Duodenal mucosa (tissue), 2 donors: Measurements from ENCODE around the gene LSG1.

ENCODE experiments used
- H3K27ac ChIP-seq: one replicate; pipeline ENCODE4 v1.7.0; 2013; ENCODE audit warnings: low read depth, low read length
- H3K27me3 ChIP-seq, 2 donors: one replicate each; pipeline ENCODE4 v1.7.0; 2013; ENCODE audit warnings: low read length in 2 of 2, control low read depth in 1 of 2; ENCODE audit not compliant: insufficient read depth in 2 of 2, control insufficient read depth in 1 of 2
- H3K36me3 ChIP-seq, 2 donors: one replicate each; pipeline ENCODE4 v1.7.0; 2013; ENCODE audit warnings: low read length in 2 of 2, control low read depth in 1 of 2; ENCODE audit not compliant: insufficient read depth in 2 of 2, control insufficient read depth in 1 of 2
- H3K4me1 ChIP-seq, 2 donors: one replicate each; pipeline ENCODE4 v1.7.0; 2013; ENCODE audit warnings: low read length in 2 of 2, control low read depth in 1 of 2; ENCODE audit not compliant: insufficient read depth in 2 of 2, control insufficient read depth in 1 of 2
- H3K4me3 ChIP-seq, 2 donors: one replicate each; pipeline ENCODE4 v1.7.0; 2013; ENCODE audit warnings: low read length in 2 of 2, low read depth in 1 of 2
- H3K9ac ChIP-seq, 2 donors: one replicate each; pipeline ENCODE4 v1.7.0; 2013; ENCODE audit warnings: low read length in 2 of 2, low read depth in 1 of 2
- H3K9me3 ChIP-seq, 2 donors: one replicate each; pipeline ENCODE4 v1.7.0; 2013; ENCODE audit warnings: low read length in 2 of 2, control low read depth in 1 of 2; ENCODE audit not compliant: control insufficient read depth in 1 of 2

LSG1 gene

GRCh38 chr3:194661374-194661773 is 10.6 kb downstream of the LSG1 start:
- H3K27ac ChIP-seq = no peak overlapping the region
- H3K9me3 ChIP-seq = no peaks in the 10 kb centered on the region
- H3K36me3 ChIP-seq = peaks cover 20 to 74% of the 10 kb centered on the region in 2 donors
- no peak overlapping the region for H3K4me3 ChIP-seq
- no peaks in the 10 kb centered on the region for H3K4me1 ChIP-seq
- H3K9ac ChIP-seq = no peak overlapping the region
- no peaks in the 10 kb centered on the region for H3K27me3 ChIP-seq

DNA sequence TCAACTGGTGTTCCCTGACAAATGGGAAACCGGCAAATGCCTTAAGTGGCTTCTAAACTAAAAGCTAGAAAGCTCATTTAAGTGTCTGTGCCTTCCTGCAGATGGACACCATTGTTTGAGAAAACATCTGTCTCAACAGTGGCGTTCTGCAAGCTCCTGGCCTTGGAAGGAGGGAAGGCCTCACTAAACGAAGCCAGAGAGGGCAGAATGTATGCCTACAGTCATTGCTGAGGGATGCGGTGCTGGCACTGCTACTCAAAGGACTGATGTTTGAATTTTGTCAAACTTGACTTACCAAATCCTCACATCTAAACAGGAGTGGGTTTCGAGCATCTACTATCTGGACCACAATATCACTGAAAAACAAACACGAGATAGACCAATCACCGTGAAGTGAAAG is 12.2 kb downstream of the LSG1 start:
- no peaks in the 10 kb centered on the region for H3K9me3 ChIP-seq
- no peaks in the 10 kb centered on the region for H3K27me3 ChIP-seq
- no peaks in the 10 kb centered on the region for H3K4me1 ChIP-seq
- H3K9ac ChIP-seq = no peak overlapping the region
- no peak overlapping the region for H3K27ac ChIP-seq
- H3K4me3 ChIP-seq = no peak overlapping the region
- peaks cover 10 to 62% of the 10 kb centered on the region in 2 donors for H3K36me3 ChIP-seq

DNA sequence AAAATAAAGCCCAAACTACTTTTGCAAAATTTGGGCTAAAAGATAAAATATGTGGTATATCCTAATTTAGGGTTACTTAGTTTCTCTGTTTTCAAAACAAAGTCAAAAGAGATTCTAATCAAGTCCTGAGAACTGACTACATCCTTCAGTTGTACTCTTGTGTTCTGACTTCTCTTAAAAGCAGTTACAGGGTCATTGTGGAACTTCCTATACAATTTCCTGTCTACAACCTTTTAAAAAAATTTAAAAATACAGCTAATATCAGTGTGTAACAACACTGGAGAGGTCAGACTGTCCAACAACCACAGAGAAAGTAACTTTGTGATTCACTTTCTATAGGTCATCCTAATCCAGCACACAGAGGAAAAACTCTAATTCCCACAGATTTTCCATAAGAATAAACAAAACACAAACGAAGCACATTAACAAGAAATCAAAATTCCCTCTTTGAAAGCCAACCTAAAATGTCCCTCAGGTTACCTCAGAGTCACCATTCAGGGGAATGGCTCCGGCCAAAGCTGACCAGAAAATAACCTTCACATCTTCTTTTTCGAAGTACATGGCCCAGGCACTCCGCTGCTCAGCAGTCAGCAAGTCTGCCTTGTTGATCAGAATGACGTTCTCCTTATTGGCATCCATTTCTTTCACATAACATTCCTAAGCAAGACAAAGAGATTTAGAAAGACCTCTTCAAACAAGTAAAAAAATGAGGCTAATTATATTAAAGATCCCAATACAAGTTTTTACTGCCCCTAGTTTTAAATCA is 13.3 kb downstream of the LSG1 start:
- Histone ChIP-seq H3K27ac (no peak overlapping the region), H3K9ac (no peak overlapping the region), H3K27me3 (no peaks in the 10 kb centered on the region), H3K4me3 (no peak overlapping the region), H3K4me1 (no peaks in the 10 kb centered on the region), H3K36me3 (peaks cover 10 to 63% of the 10 kb centered on the region in 2 donors), H3K9me3 (no peaks in the 10 kb centered on the region)

DNA sequence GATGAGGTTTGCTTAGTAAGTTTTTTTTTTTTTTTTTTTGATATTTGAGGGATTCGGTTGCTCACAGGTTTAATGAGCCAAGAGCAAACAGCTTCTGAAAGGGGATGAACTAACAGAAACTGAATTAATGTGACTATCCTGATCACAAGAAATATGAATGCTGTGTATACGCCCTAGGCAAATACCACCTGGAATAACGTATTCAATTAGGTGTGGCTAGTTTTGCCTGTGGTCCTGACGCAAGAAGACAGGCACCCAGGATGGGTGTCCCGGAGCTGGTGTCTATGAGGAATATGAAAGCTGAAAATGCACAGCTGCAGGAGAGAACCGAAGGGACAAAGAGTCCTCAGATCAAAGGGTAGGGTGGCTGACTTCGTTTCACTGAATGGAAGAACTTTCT is 14.6 kb downstream of the LSG1 start:
- Histone ChIP-seq H3K9ac (no peak overlapping the region), H3K36me3 (peaks cover 8 to 66% of the 10 kb centered on the region in 2 donors), H3K27ac (no peak overlapping the region), H3K9me3 (no peaks in the 10 kb centered on the region), H3K4me1 (no peaks in the 10 kb centered on the region), H3K27me3 (no peaks in the 10 kb centered on the region), H3K4me3 (no peak overlapping the region)

- no peak overlapping the region for H3K9ac ChIP-seq
- peaks cover 20 to 70% of the 10 kb centered on the region in 2 donors for H3K36me3 ChIP-seq
- no peaks in the 10 kb centered on the region for H3K27me3 ChIP-seq
- H3K9me3 ChIP-seq = no peaks in the 10 kb centered on the region
- no peak overlapping the region for H3K4me3 ChIP-seq
- H3K4me1 ChIP-seq = no peaks in the 10 kb centered on the region
- H3K27ac ChIP-seq = no peak overlapping the region
Measured at GRCh38 chr3:194654443-194654842, 17.5 kb downstream of the LSG1 start.

DNA sequence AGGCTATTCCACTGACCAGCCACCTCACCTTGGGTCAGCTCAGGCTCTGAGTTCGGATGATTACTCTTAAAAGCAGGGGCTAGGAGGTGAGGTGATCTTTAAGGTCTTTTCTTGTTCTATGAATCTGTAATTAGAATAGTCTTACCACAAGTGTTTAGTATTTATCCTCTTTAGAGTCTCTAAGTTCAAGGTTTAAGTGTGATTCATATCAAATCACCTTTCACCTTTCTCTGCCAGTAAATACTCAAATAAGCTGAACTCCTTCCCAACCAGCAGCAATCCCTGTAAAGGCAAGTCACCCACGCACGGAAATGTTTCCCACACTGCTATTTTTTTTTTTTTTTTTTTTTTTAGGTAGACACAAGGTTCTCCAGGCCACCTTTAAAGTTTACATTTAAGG is 24.2 kb downstream of the LSG1 start:
- Histone ChIP-seq H3K4me3 (no peak overlapping the region), H3K4me1 (no peaks in the 10 kb centered on the region), H3K9me3 (no peaks in the 10 kb centered on the region), H3K27me3 (no peaks in the 10 kb centered on the region), H3K9ac (no peak overlapping the region), H3K36me3 (peaks cover 39 to 75% of the 10 kb centered on the region in 2 donors), H3K27ac (no peak overlapping the region)

- no peak overlapping the region for H3K9ac ChIP-seq
- H3K4me3 ChIP-seq = no peak overlapping the region
- no peaks in the 10 kb centered on the region for H3K27me3 ChIP-seq
- no peak overlapping the region for H3K27ac ChIP-seq
- no peaks in the 10 kb centered on the region for H3K4me1 ChIP-seq
- peaks cover 23 to 52% of the 10 kb centered on the region in 2 donors for H3K36me3 ChIP-seq
- H3K9me3 ChIP-seq = no peaks in the 10 kb centered on the region
Measured at GRCh38 chr3:194642769-194643168, 29.2 kb downstream of the LSG1 start.

DNA sequence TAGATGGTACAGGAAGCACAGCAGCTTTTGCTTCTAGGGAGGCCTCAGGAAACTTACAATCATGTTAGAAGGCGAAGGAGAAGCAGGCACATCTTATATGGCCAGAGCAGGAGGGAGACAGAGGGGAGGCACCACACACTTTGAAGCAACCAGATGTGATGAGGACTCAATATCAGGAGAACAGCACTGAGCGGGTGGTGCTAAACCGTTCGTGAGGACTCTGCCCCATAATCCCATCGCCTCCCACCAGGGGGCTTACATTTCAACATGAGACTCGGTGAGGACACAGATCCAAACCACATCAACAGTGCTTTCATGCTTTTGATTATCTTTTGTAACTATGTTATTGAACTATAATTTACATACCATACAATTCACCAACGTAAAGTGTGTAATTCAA is 31.2 kb downstream of the LSG1 start:
- Histone ChIP-seq H3K36me3 (peaks cover 22 to 48% of the 10 kb centered on the region in 2 donors), H3K4me3 (no peak overlapping the region), H3K9me3 (no peaks in the 10 kb centered on the region), H3K4me1 (no peaks in the 10 kb centered on the region), H3K27ac (peak overlapping the region; percentile 17), H3K9ac (no peak overlapping the region), H3K27me3 (no peaks in the 10 kb centered on the region)

DNA sequence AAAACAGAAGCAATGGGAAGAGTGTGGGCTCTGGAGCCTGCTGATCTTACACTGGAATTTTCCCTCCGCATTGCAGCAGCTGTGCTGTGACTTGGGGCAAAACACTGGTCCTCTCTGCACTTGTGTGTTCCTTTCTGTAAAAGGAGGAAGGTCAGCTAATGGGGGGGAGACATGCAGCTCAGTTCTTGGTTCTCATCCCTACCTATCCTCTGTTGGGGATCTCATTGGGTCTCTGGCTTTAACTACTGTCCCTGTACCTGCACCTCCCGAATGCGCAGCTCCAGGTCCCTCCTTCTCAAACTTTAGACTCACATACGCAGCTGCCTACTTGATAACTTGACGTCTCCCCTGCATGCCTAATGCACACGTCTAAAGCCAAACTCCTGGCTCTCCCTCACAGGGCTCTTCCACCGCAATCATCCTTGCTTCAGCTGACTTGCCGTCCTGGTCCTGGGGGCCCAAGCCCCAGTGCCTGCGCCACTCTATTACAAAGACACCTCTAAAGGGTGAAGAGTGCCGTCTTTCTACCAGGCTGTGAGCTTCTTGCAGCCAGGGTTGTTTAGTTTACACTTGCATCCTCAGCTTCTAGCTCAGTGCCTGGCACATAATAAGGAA is 32.9 kb downstream of the LSG1 start:
- Histone ChIP-seq H3K4me3 (no peak overlapping the region), H3K27ac (no peak overlapping the region), H3K9me3 (no peaks in the 10 kb centered on the region), H3K9ac (no peak overlapping the region), H3K27me3 (no peaks in the 10 kb centered on the region), H3K4me1 (no peaks in the 10 kb centered on the region), H3K36me3 (peaks cover 9 to 33% of the 10 kb centered on the region in 2 donors)

- Histone ChIP-seq H3K4me1 (peaks cover 0 to 3% of the 10 kb centered on the region in 2 donors), H3K9ac (no peak overlapping the region), H3K27me3 (no peaks in the 10 kb centered on the region), H3K4me3 (no peak overlapping the region), H3K36me3 (peaks cover 3 to 24% of the 10 kb centered on the region in 2 donors), H3K27ac (no peak overlapping the region), H3K9me3 (no peaks in the 10 kb centered on the region)
Measured at GRCh38 chr3:194637541-194638400, 34.2 kb downstream of the LSG1 start.
